Measurements from ENCODE around the gene UNC93B1. TPM values are rescaled to one million over a fixed set of nuclear protein-coding genes. Genes with fewer than 3 reads are reported as not detected.
"Not testable (repeated sequence)": the region's sequence is repeated elsewhere in the genome, so short reads cannot be mapped to it uniquely, and the experiment has no call there.

Gene UNC93B1
- total RNA-seq, 1 experiment from 2014 or later, result 197 TPM

GRCh38 chr11:67994387-67994786 lies 9.5 kb downstream of the UNC93B1 start:
- not testable (repeated sequence) for DNase-seq (ENCODE audit: low spot score)

GRCh38 chr11:67993821-67994220 lies 10.1 kb downstream of the UNC93B1 start:
- DNase-seq (ENCODE audit: low spot score), result peak; percentile 50

- DNase-seq (ENCODE audit: low spot score), result not testable (repeated sequence)
These were observed 12.4 kb downstream of the UNC93B1 start for GRCh38 chr11:67991347-67992121.

- DNase-seq (ENCODE audit: low spot score), result peak; percentile 37
These were observed 13.2 kb downstream of the UNC93B1 start for GRCh38 chr11:67990546-67991346.

- not testable (repeated sequence) for DNase-seq (ENCODE audit: low spot score)
These were observed 18.6 kb downstream of the UNC93B1 start for GRCh38 chr11:67985302-67985701.

GRCh38 chr11:67983951-67984350 lies 19.9 kb downstream of the UNC93B1 start:
- no peak for DNase-seq (ENCODE audit: low spot score)

GRCh38 chr11:67982255-67982857 lies 21.5 kb downstream of the UNC93B1 start:
- not testable (repeated sequence) for DNase-seq (ENCODE audit: low spot score)

- not testable (repeated sequence) for DNase-seq (ENCODE audit: low spot score)
These were observed 22.7 kb downstream of the UNC93B1 start for GRCh38 chr11:67981226-67981625.

GRCh38 chr11:67978766-67979418 lies 25.0 kb downstream of the UNC93B1 start:
- DNase-seq (ENCODE audit: low spot score), result peak; percentile 93

- not testable (repeated sequence) for DNase-seq (ENCODE audit: low spot score)
These were observed 29.2 kb downstream of the UNC93B1 start for GRCh38 chr11:67974746-67975145.

- not testable (repeated sequence) for DNase-seq (ENCODE audit: low spot score)
These were observed 38.0 kb downstream of the UNC93B1 start for GRCh38 chr11:67965830-67966348.

GRCh38 chr11:67964746-67965145 lies 39.2 kb downstream of the UNC93B1 start:
- DNase-seq (ENCODE audit: low spot score), result not testable (repeated sequence)

GRCh38 chr11:67963879-67964278 lies 40.0 kb downstream of the UNC93B1 start:
- DNase-seq (ENCODE audit: low spot score), result not testable (repeated sequence)

GRCh38 chr11:67963217-67963616 lies 40.7 kb downstream of the UNC93B1 start:
- DNase-seq (ENCODE audit: low spot score), result not testable (repeated sequence)

- not testable (repeated sequence) for DNase-seq (ENCODE audit: low spot score)
These were observed 47.7 kb downstream of the UNC93B1 start for GRCh38 chr11:67956236-67956635.

GRCh38 chr11:67955461-67956007 lies 48.4 kb downstream of the UNC93B1 start:
- peak; percentile 83 for DNase-seq (ENCODE audit: low spot score)

- not testable (repeated sequence) for DNase-seq (ENCODE audit: low spot score)
These were observed 48.9 kb downstream of the UNC93B1 start for GRCh38 chr11:67954971-67955370.

GRCh38 chr11:67954251-67954650 lies 49.6 kb downstream of the UNC93B1 start:
- DNase-seq (ENCODE audit: low spot score), result not testable (repeated sequence)

- not testable (repeated sequence) for DNase-seq (ENCODE audit: low spot score)
These were observed 53.2 kb downstream of the UNC93B1 start for GRCh38 chr11:67950705-67951104.

GRCh38 chr11:67947785-67948184 lies 56.1 kb downstream of the UNC93B1 start:
- DNase-seq (ENCODE audit: low spot score), result not testable (repeated sequence)

GRCh38 chr11:67946403-67946802 lies 57.5 kb downstream of the UNC93B1 start:
- DNase-seq (ENCODE audit: low spot score), result not testable (repeated sequence)
